NCI-H187 (cell line): Measurements from ENCODE around the gene SKP1.

Experiments
- DNase-seq, 2 experiments: peaks; one replicate each; lab custom pipeline; 2025; lab: John Stamatoyannopoulos, UW

SKP1 gene

GRCh38 chr5:134130239-134130945 lies 46.4 kb downstream of the SKP1 start:
- no peak for DNase-seq

GRCh38 chr5:134129411-134130238 lies 47.1 kb downstream of the SKP1 start:
- DNase-seq = no peak

DNA sequence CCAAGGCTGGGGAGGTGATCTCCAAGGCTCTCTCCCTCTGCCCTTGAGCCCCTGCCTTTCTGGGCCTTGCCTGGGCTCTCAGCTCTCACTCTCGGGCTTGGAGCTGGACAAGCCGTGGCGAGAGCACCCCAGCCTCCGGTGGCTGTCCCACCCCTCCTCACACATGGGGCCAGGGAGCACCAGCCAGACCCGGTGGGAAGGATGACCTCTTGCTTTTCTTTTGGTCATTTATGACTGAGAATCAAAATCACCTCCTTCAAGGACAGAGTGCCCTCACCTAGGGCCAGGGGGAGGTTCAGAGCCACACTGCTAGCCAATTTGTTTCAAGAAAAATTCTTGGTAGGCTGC lies 48.1 kb downstream of the SKP1 start:
- no peak for DNase-seq

DNA sequence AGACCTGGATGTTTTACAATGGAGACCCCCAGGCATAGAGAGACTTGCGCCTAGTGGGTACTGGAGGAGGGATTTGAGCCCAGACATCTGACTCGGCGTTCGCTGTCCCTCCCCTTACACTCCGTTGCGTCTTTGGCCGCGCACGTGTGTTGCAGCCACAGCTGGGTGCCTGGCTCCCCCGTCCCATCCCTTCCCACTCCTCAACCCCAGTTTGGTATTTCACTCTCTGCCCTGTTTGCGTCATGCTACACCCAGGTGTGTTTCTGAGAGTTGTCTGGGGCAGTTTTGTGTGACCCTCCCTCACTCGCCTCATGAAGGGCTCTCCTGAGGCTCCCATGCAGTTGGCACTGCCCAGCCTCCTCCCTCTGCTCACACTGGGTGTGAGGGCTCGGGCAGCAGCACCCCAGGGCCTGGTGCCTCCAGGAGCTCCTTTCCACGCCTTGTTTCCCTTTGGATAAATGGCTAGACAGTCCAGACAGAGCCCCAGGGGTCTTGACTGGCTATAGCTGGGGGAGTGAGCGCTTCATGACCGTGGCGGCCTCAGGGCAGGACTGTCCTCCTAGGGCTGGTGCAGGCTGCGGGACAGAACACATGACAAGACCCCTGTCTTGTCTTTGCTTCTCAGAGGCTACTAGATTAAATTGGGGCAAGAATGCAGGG lies 48.6 kb downstream of the SKP1 start:
- no peak for DNase-seq

- DNase-seq = no peak
These were observed 49.3 kb downstream of the SKP1 start for GRCh38 chr5:134127376-134127861.

- no peak for DNase-seq
These were observed 51.4 kb downstream of the SKP1 start for GRCh38 chr5:134125039-134126015.

GRCh38 chr5:134124289-134125038 lies 52.3 kb downstream of the SKP1 start:
- DNase-seq = no peak

GRCh38 chr5:134123360-134123759 lies 53.4 kb downstream of the SKP1 start:
- DNase-seq = no peak

DNA sequence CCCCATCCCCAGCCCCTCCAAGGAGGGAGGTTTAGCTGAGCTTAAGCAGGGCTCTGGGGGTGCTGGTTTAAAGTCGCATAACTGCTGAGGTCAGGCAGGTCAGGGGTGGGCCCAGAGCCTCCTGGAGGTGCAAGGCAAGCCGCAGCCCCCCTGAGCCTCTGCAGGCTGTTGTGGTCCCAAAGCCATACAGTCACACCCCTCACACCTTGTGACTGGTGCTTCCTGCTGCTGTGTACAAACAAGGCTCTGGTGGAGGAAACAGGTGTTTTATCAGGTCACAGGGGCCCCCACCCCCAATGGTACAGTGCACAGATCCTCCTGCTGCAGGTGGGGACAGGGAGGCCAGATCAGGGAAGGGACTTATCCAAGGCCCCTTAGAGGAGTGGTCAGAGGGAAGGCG lies 54.2 kb downstream of the SKP1 start:
- DNase-seq = no peak

DNA sequence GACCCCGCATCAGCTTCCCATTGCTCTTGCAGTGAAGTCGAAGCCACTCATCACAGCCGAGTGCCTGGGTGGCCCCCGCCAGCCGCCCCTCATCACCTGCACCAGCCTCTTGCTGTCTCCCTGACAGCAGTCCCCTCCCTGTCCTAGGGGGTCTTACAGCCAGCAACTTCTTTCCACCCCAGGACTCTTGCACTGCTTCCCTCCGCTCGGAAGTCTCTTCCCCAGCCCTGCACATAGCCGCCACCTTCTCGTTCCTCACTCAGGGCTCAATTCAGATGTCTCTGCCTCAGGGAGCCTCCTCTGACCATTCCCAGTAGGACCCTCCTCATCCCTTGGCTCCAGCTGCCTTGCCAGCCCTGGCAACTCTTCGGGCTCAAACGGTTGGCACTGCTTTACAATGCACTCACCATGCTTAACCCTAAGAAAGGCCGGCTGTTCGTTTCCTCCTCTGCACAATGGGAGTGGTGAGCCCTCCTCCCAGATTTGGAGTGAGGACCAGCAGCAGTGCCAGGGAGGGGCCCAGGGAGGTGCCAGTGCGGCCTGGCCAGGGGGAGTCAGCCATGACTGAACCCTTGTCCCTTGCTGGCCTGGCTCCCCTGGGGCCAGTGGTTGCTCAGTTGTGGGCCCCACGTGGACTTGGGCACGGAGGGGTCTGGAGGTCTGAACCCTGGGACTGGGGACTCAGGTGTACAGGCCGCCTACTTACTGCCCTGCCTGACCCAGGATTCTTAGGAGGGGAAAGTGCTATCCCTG lies 56.2 kb downstream of the SKP1 start:
- DNase-seq = no peak

DNA sequence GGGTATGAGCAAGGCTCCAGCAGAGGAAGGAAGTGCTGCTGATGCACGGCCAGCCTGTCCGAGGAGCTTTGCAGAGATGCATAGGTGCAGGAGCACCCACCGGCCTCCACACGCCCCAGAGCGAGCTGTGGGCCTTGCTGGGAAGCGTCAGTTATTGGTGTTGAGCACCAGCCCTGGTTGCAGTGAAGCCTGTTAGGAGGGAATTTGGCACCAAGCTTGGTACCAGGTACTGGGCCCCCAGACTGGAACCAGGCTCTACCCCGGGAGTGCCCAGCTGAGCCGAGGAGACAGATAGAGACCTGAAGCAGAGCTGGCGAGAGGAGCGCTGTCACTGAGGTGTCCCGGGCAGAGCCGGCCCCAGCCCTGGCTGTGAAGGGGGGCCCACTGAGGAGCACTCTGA lies 57.0 kb downstream of the SKP1 start:
- no peak for DNase-seq

DNA sequence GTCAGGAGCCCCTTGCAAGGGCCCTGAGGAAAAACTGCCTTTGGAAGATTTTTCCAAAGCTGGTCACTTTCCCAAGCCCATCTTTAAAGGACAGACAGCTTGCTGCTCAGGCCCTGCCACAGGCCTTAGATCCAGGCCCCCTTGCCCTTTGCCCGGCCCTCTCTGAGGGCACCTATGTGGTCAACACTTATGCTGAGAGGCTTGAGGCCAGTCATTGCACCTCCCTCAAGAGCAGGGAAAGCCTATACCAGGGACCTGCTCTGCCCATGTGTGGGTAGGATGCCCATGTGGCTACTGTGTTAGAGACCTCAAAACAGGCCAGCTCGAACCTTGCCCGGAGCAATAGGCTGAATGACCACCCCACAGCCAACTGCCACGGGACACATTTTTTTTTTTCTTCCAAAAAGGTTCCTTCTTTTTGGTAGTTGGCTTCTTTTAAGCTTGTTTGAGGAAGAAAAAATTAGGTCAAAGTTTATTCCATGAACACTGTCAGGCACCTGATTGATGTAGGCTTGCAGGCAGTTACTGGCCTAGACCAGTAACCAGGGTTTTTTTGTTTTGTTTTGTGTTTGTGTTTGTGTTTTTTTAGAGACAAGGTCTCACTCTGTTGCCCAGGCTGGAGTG lies 58.4 kb downstream of the SKP1 start:
- DNase-seq = no peak

GRCh38 chr5:134116789-134117761 lies 59.7 kb downstream of the SKP1 start:
- no peak for DNase-seq

- no peak for DNase-seq
These were observed 60.5 kb downstream of the SKP1 start for GRCh38 chr5:134116286-134116685.

DNA sequence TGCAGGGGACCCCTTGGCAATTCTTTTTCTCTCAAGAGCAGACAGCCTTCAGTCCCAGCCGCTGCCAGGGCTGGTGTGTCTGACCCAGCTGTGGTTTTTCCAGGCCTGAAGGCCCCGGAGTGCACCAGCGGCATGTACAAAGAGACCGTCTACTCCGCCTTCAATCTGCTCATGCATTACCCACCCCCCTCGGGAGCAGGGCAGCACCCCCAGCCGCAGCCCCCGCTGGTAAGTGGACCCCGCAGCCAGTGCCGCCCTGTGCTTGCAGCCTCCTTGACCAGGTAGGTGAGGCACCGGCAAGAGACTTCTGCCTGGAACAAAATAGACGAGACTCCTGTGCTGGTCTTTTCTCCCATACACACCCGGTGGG lies 61.0 kb downstream of the SKP1 start:
- DNase-seq = no peak

DNA sequence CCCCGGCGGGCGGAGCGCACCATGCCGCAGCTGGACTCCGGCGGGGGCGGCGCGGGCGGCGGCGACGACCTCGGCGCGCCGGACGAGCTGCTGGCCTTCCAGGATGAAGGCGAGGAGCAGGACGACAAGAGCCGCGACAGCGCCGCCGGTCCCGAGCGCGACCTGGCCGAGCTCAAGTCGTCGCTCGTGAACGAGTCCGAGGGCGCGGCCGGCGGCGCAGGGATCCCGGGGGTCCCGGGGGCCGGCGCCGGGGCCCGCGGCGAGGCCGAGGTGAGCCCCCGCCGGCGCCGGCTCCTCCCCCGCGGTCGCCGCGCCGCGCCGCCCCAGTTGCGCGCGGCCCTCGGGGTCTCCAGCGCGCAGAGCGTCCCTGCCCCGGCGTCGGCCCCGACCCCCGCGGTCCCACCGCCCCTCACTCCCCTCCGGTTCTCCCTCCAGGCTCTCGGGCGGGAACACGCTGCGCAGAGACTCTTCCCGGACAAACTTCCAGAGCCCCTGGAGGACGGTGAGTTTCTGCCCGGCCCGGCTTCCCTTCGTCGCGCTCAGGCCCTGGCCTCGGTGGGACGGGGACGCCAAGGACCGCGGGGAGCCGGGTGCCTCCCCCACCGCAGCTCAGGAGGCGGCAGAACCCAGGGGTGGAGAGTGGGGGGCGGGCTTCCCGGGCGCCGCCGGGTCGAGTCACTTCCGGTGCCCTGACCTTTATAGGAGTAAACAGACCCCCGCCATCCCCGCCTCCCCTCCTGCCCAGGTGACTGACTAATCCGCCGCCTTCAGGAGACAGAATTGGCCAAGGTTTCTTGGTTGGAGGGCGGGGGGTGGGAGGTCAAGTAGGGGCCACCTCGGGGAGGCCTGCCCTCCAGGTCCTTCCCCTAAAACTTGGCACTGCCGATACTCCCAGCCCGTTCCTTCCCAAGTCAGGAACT lies 61.6 kb downstream of the SKP1 start:
- no peak for DNase-seq
